GM19099 (cell line): Measurements from ENCODE around the gene NUDT7.

Source experiments
- POLR2A ChIP-seq: IDR thresholded peaks from 3 replicates; pipeline ENCODE4 v1.6.1; 2011; ENCODE audit warnings: low read depth; ENCODE audit not compliant: insufficient read length; ENCODE audit errors: extremely low read depth

NUDT7 gene

DNA sequence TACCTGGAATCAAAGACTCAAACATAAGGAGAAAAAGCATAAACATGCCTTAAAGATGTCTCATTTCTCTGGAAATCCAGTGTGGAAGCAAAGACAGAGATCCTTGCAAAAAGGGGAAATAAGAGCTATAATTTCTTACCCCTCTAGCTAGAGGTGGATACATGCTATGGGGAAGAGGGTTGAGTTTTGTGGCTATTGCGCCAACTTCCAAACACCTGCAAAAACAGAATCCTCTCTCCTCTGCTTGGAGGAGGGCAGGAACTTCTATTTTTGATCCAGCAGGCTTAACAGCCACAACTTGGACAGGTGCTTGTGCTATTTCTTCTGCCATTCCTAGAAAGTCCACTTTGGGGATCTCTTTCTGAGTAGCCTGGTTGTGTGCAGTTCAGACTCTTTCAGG is 21.5 kb upstream of the NUDT7 start:
- no peak for TF ChIP-seq POLR2A

GRCh38 chr16:77705351-77705750 is 17.0 kb upstream of the NUDT7 start:
- no peak for TF ChIP-seq POLR2A

- TF ChIP-seq POLR2A = no peak
These were observed 11.1 kb upstream of the NUDT7 start for GRCh38 chr16:77711179-77711578.

DNA sequence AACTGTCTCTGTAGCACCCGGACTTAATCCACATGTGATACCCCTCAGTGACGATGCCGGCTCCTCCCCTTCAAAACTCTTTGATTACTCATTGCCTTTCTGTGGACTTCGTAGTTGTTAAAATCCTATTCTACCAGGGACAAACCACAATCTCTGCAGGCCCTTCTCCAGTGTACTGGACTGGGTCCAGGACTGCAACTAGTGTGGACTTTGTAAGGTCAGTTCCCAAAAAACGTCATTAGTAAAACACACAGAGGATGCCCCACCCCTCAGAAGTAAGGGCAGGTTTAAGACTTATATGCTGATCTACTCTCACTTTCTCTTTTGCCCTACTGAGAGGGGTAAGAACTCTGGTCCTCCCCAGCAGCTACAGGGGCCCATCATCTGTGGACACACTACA is 10.5 kb upstream of the NUDT7 start:
- no peak for TF ChIP-seq POLR2A

GRCh38 chr16:77715145-77715544 is 7.2 kb upstream of the NUDT7 start:
- TF ChIP-seq POLR2A = no peak

DNA sequence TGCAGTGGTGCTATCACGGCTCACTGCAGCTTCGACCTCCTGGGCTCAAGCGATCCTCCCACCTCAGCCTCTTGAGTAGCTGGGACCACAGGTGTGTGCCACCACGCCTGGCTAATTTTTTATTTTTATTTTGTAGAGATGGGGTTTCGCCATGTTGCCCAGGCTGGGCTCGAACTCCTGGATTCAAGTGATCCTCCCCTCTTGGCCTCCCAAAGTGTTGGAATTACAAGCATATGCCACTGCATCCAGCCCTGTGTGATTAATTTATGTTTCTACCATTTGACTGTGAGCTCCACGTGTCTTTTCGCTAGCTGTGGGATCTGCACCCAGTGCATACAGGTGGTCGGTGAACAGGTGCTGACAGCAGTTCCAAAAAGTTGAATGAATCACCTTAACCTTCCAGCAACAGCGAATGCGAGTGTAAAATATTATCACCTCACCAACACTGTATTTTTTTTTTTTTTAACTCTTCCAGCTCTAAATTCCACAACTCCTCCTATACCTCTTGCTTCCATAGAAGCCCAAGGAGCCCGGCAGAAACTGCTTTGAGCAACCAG is 484 bp upstream of the NUDT7 start:
- TF ChIP-seq POLR2A = no peak

GRCh38 chr16:77723108-77723514 is 797 bp downstream of the NUDT7 start:
- no peak for TF ChIP-seq POLR2A

- no peak for TF ChIP-seq POLR2A
These were observed 1.9 kb downstream of the NUDT7 start for GRCh38 chr16:77724174-77724573.

DNA sequence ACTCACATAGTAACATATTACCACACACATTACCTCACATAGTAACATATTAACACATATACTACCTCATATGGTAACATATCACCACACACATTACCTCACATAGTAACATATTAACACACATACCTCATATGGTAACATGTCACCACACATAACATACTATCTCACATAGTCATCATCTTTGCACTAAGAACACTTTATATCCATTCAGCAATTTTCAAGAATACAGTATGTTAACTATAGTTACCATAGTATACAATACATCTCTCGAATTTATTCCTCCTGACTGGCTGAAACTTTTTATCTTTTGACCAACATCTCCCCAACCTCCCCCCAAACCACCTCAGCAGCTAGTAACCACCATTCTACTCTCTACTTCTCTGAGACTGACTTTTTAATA is 7.6 kb downstream of the NUDT7 start:
- TF ChIP-seq POLR2A = no peak

DNA sequence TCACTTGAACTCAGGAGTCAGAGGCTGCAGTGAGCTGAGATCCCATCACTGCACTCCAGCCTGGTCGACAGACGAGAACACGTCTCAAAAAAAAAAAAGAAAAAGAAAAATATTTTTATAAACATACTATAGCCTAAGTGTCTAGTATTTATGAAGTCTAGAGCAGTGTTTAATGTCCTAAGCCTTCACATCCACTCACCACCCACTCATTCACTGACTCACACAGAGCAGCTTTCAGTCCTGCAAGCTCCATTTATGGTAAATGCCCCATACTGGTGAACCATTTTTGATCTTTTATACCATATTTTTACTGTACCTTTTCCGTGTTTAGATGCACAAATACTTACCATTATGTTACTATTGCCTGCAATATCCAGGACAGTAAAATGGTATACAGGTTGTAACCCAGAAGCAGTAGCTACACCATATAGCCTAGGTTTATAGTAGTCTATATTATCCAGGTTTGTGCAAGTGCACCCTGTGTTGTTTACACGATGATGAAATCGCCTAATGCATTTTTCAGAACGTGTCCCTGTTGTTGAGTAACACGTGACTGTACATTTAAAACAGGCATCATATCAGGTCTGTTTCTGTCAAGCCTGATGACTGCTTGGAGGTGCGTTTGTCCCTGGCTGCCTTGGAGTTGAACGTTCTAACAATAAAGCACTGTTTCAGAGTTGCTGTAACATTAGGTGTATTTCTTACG is 10.1 kb downstream of the NUDT7 start:
- TF ChIP-seq POLR2A = no peak

DNA sequence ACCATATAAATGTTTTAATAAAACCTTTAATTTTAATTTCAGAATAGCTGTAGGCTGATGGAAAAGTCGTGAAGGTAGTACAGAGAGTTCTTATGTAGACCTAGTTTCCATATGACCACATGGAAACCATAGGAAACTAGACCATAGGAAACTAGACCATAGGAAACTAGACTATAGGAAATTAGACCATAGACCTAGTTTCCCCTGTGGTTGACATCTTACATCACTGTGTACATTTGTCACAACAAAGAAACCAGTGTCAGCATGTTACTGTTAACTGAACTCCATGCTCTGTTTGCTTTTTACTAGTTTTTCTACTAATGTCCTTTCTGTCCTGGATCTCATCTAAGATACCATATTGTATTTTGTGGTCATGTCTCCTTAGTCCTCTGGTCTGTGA is 14.6 kb downstream of the NUDT7 start:
- TF ChIP-seq POLR2A = no peak

- no peak for TF ChIP-seq POLR2A
These were observed 16.6 kb downstream of the NUDT7 start for GRCh38 chr16:77738706-77739558.

DNA sequence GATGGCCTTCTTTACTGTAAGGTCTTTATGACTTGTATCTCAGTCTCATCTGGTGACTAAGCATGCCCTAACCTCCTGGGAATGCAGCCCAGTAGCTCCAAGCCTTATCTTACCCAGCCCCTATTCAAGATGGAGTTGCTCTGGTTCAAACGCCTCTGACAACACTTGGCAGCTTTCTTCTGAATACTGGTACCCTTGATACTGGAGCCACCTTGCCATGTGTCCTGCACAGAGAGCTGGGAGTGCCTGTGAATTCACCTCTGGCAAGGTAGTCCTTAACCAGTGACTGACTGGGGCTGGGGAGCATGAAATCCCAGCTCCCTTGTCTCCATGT is 17.2 kb downstream of the NUDT7 start:
- no peak for TF ChIP-seq POLR2A

- no peak for TF ChIP-seq POLR2A
These were observed 21.8 kb downstream of the NUDT7 start for GRCh38 chr16:77744141-77744540.

DNA sequence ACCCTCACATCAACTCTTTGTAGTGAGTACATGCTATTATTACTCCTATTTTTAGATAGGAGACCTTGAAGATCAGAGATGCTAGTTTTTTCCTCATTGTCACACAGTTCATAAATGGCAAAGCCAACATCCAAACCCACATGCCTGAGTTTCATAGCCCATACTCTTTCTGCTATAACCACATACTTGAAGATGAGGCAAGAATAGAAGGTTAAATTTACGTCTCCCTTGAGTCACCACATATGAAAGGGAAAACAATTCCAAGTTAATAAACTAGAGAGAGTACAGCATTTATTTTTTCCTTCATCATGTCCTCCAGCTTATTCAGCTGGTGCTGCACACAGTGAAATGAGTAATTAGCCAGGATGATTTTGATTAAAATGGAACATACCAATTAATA is 23.7 kb downstream of the NUDT7 start:
- no peak for TF ChIP-seq POLR2A

DNA sequence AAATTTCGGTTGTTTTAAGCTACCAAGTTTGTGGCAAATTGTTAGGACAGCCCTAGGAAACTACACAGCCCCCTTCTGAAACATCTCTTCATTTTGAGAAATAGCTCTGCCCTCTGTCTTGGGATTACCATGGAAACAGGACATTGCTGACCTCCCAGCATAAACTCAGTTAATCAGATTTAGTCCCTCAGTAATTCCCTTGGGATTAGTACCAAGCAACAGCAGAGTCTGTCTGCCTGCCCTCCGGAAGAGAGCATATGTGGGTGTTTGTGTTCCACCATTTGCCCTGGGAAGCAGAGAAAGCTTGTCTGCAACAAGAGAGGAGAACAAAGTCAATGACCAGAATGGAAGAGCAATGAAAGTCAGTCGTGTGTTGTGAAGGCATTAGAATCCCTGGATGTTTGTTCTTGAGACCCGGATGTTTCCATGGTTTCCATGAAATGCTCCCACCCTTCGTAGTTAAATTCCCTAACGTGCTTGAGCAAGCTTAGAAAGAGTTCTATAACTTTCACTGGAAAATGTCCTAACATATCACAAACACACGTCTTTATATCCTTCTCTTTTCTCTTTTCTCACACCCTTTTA is 26.2 kb downstream of the NUDT7 start:
- no peak for TF ChIP-seq POLR2A
